HL-60 (cell line): ENCODE measurements around the gene ANKRD33.

ENCODE experiments used
- CTCF ChIP-seq: IDR thresholded peaks from one replicate; pipeline ENCODE4 v1.5.1; 2011; ENCODE audit warnings: low read length, control low read depth, inconsistent platforms; ENCODE audit not compliant: insufficient read depth
- GABPA ChIP-seq: IDR thresholded peaks from 2 replicates; pipeline ENCODE4 v1.6.1; 2012; ENCODE audit warnings: low read depth
- POLR2AphosphoS5 ChIP-seq: IDR thresholded peaks from 2 replicates; pipeline ENCODE4 v1.6.1; 2012; ENCODE audit warnings: low read depth
- SPI1 ChIP-seq: IDR thresholded peaks from 2 replicates; pipeline ENCODE4 v1.6.1; 2012; ENCODE audit warnings: low read depth, mild to moderate bottlenecking, borderline replicate concordance
- TF ChIP-seq, protein P1 (sequence below): IDR thresholded peaks from 2 replicates; pipeline ENCODE4 v1.6.1; 2012; ENCODE audit warnings: low read depth; ENCODE audit not compliant: insufficient replicate concordance

GRCh38 chr12:51922146-51922545 lies 34.2 kb downstream of the ANKRD33 start:
- TF ChIP-seq CTCF (no peak), POLR2AphosphoS5 (no peak), SPI1 (no peak), GABPA (no peak)
- TF ChIP-seq, protein P1, sequence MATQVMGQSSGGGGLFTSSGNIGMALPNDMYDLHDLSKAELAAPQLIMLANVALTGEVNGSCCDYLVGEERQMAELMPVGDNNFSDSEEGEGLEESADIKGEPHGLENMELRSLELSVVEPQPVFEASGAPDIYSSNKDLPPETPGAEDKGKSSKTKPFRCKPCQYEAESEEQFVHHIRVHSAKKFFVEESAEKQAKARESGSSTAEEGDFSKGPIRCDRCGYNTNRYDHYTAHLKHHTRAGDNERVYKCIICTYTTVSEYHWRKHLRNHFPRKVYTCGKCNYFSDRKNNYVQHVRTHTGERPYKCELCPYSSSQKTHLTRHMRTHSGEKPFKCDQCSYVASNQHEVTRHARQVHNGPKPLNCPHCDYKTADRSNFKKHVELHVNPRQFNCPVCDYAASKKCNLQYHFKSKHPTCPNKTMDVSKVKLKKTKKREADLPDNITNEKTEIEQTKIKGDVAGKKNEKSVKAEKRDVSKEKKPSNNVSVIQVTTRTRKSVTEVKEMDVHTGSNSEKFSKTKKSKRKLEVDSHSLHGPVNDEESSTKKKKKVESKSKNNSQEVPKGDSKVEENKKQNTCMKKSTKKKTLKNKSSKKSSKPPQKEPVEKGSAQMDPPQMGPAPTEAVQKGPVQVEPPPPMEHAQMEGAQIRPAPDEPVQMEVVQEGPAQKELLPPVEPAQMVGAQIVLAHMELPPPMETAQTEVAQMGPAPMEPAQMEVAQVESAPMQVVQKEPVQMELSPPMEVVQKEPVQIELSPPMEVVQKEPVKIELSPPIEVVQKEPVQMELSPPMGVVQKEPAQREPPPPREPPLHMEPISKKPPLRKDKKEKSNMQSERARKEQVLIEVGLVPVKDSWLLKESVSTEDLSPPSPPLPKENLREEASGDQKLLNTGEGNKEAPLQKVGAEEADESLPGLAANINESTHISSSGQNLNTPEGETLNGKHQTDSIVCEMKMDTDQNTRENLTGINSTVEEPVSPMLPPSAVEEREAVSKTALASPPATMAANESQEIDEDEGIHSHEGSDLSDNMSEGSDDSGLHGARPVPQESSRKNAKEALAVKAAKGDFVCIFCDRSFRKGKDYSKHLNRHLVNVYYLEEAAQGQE, result no peak
